Right lobe of liver (tissue), 6 donors: ENCODE results near the gene MPST. TPM values are rescaled to one million over a fixed set of nuclear protein-coding genes. Genes with fewer than 3 reads are reported as not detected.

Experiments used
- ATAC-seq, 4 donors: fragments of 200-7000 bp; cut with Tn5 transposase; one replicate each; pipeline ENCODE4 v1.9.1; 2020; ENCODE audit warnings: mild to moderate bottlenecking in 4 of 4, moderate library complexity in 4 of 4
- DNase-seq, 3 donors: peaks; one replicate each; pipeline ENCODE4 v3.0.0-alpha.2; 2020
- H3K27ac ChIP-seq, 3 donors: fragments of 200-600 bp; one replicate each; pipeline ENCODE4 v1.8.0; 2022
- H3K27me3 ChIP-seq, 2 donors: fragments of 200-600 bp; one replicate each; pipeline ENCODE4 v1.8.0; 2022
- H3K36me3 ChIP-seq, 4 donors: fragments of 200-600 bp; sonication (generic) in 1 of 4; one replicate each; pipeline versions ENCODE4 v1.5.1 to v1.8.0; 2017 to 2022; ENCODE audit warnings: control low read depth in 1 of 4
- H3K4me1 ChIP-seq, 4 donors: fragments of 200-600 bp; sonication (generic) in 1 of 4; one replicate each; pipeline versions ENCODE4 v1.5.1 to v1.8.0; 2017 to 2022; ENCODE audit warnings: control low read depth in 1 of 4
- H3K4me3 ChIP-seq, 3 donors: fragments of 200-600 bp; one replicate each; pipeline ENCODE4 v1.8.0; 2022
- H3K9me3 ChIP-seq, 4 donors: fragments of 200-600 bp; sonication (generic) in 1 of 4; one replicate each; pipeline versions ENCODE4 v1.5.1 to v1.8.0; 2017 to 2022; ENCODE audit warnings: control low read depth in 1 of 4
- POLR2A ChIP-seq: fragments of 450-650 bp; IDR thresholded peaks from one replicate; pipeline ENCODE4 v1.6.1; 2017; ENCODE audit warnings: antibody characterized with exemption, mild to moderate bottlenecking
- WGBS: methylation state at CpG from one replicate; pipeline ENCODE4 v1.1.6; 2018; ENCODE audit warnings: low coverage, low lambda C conversion rate; ENCODE audit not compliant: insufficient coverage; ENCODE audit errors: missing lambda C conversion rate; 5-methylcytosine and 5-hydroxymethylcytosine counted together
- intact Hi-C, 2 donors: fragments of 100-400 bp; cut with DNase I; formaldehyde crosslinking; loops; one replicate each; pipeline versions ENCODE4 v1.11.2 to v1.14.1; 2022
- total RNA-seq, 6 experiments: library from RNA; depleted of rRNA in 2 of 6; stranded (reverse); fragments of >200 nt in 2 of 6; fragmentation: NEBNext Ultra II Directional in 3 of 6; extraction: Animal tissue kit (Norgen Biotek cat#: 25700) in 3 of 6; gene quantifications; one replicate each; pipeline versions ENCODE4 v1.1.0 to v1.2.4, GENCODE V29; 2016 to 2023
- TF ChIP-seq, protein P1 (sequence below), 4 donors: fragments of 200-600 bp in 3 of 4; fragments of 450-650 bp in 1 of 4; IDR thresholded peaks; one replicate each; pipeline versions ENCODE4 v1.5.1 to v1.8.0; 2016 to 2022; ENCODE audit warnings: antibody characterized with exemption in 4 of 4, mild to moderate bottlenecking in 2 of 4
- donor health status: DM: no; HTN: yes; CAD: no.
- donor health status: DM: no; HTN: no; CAD: no.
- donor health status: DM: no; HTN: no; CAD: no.
- donor health status: DM: no; HTN: yes; CAD: no.
- donor health status: DM: no; HTN: yes; CAD: no.

Gene MPST
- total RNA-seq, 6 experiments from 2014 or later = 153 to 301 (median 214) TPM

DNA sequence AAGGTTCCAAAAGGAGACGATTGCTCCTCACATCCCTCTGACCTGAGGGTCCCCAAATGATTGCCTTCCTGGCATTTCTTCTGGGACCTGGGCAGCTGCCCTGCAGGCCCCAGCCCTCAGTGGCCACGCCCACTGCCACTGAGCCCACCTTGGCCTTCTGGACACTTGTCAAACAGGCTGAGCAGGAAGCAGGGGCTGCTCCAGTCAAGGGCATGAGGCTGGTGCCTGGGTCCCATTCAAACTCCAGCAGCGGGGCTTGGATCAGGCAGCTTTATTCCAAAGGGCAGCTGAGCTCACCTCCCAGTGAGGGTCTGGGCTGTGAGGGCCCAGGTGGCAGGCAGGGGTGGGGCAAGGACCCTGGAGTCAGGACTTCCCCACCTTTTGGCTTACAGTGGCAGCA lies 45.6 kb downstream of the MPST start:
- H3K9me3 ChIP-seq = no peaks in the 10 kb centered on the region
- intact Hi-C loops = loop anchor here in 1 of 2 donors (10.0 kb wide), 1 partner anchor 140 kb away; no protein-coding TSS in a partner anchor
- WGBS = no CpG with 5 or more reads among the region's 3 CpGs
- H3K27me3 ChIP-seq = no peaks in the 10 kb centered on the region
- no peaks in the 10 kb centered on the region for H3K4me1 ChIP-seq
- H3K4me3 ChIP-seq = no peak overlapping the region
- DNase-seq (no peak), ATAC-seq (no peak)
- TF ChIP-seq, protein P1, sequence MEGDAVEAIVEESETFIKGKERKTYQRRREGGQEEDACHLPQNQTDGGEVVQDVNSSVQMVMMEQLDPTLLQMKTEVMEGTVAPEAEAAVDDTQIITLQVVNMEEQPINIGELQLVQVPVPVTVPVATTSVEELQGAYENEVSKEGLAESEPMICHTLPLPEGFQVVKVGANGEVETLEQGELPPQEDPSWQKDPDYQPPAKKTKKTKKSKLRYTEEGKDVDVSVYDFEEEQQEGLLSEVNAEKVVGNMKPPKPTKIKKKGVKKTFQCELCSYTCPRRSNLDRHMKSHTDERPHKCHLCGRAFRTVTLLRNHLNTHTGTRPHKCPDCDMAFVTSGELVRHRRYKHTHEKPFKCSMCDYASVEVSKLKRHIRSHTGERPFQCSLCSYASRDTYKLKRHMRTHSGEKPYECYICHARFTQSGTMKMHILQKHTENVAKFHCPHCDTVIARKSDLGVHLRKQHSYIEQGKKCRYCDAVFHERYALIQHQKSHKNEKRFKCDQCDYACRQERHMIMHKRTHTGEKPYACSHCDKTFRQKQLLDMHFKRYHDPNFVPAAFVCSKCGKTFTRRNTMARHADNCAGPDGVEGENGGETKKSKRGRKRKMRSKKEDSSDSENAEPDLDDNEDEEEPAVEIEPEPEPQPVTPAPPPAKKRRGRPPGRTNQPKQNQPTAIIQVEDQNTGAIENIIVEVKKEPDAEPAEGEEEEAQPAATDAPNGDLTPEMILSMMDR (IDR thresholded peaks at IDR 0.05) = no peak
- TF ChIP-seq POLR2A = no peak
- no peaks in the 10 kb centered on the region for H3K36me3 ChIP-seq
- H3K27ac ChIP-seq = no peak overlapping the region

DNA sequence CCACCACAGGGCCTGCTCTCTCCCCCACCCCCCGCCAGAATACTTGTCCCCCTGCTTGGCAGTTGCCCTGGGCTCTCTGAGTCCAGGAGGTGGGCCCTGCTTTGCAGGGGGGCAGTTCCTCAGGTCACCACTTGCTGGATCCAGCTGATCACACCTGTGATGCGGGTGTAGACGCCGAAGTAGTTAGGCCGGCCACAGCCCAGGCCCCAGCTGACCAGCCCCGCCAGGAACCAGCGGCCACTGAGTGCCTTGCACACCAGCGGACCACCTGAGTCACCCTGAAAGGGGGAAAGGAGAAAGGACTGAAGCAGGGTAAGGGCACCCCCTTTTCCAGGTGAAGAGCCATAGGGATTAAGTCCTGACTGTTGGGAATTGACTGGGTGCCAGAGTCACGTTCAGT lies 46.4 kb downstream of the MPST start:
- no peaks in the 10 kb centered on the region for H3K27me3 ChIP-seq
- no peaks in the 10 kb centered on the region for H3K4me1 ChIP-seq
- 33% methylated on average over 1 of the region's 9 CpGs for WGBS
- no peaks in the 10 kb centered on the region for H3K9me3 ChIP-seq
- no peak overlapping the region for H3K27ac ChIP-seq
- DNase-seq = no peak
- H3K4me3 ChIP-seq = no peak overlapping the region
- intact Hi-C loops = loop anchor here in 1 of 2 donors (10.0 kb wide), 1 partner anchor 139 kb away; no protein-coding TSS in a partner anchor
- no peak for TF ChIP-seq POLR2A
- TF ChIP-seq, protein P1 (IDR thresholded peaks at IDR 0.05) = no peak
- ATAC-seq = no peak
- no peaks in the 10 kb centered on the region for H3K36me3 ChIP-seq

DNA sequence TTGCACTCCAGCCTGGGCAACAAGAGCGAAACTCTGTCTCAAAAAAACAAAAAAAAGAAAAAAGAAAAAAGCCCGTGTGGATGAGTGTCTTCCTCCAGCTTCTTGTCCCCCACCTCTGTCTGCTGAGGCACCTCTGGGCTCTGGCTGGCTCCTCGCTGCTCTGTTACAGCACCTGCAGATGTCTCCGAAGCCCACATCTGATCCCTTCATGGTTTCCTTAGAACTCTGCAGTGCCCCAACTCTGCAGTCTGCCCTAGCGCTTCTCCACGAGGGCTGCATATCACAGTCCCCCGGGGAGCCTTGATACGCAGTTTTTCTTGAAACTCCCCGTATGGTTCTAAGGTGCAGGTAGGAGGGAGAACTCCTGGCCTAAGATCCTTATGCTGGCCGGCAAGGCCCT lies 47.9 kb downstream of the MPST start:
- Histone ChIP-seq H3K4me3 (no peak overlapping the region), H3K4me1 (no peaks in the 10 kb centered on the region), H3K36me3 (no peaks in the 10 kb centered on the region), H3K27ac (no peak overlapping the region), H3K27me3 (no peaks in the 10 kb centered on the region), H3K9me3 (no peaks in the 10 kb centered on the region)
- intact Hi-C loops = loop anchor here in 1 of 2 donors (10.0 kb wide), 1 partner anchor 137 kb away; no protein-coding TSS in a partner anchor
- WGBS = 61% methylated on average over 5 of the region's 10 CpGs
- TF ChIP-seq POLR2A = no peak
- TF ChIP-seq, protein P1 (IDR thresholded peaks at IDR 0.05) = no peak
- ATAC-seq (no peak), DNase-seq (no peak)

DNA sequence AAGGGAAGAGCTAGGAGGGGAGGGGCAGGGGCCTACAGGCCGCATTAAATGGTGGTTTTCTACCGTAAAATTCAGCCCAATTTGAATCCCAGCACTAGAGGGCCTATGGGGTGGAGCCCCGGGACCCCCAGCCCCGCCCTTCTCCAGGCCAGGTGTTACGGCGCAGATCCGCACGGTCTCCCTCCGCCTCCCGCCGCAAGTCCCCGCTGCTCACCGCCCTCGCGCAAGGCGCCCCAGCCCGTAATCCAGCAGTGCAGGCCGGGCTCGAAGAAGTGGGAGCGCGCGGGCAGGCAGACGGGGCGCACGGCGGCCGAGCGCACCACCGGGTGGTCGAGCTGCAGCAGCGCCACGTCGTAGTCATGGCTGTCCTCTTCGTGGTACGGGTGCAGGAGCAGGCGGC lies 49.3 kb downstream of the MPST start:
- TF ChIP-seq, protein P1 (IDR thresholded peaks at IDR 0.05) = no peak
- no peak for TF ChIP-seq POLR2A
- Histone ChIP-seq H3K27me3 (no peaks in the 10 kb centered on the region), H3K4me1 (no peaks in the 10 kb centered on the region), H3K27ac (no peak overlapping the region), H3K36me3 (no peaks in the 10 kb centered on the region), H3K9me3 (no peaks in the 10 kb centered on the region), H3K4me3 (no peak overlapping the region)
- intact Hi-C loops = loop anchor here in 1 of 2 donors (10.0 kb wide), 1 partner anchor 136 kb away; no protein-coding TSS in a partner anchor
- ATAC-seq (no peak), DNase-seq (no peak)
- 20% methylated on average over 1 of the region's 36 CpGs for WGBS
